Panc1 (cell line): ENCODE results near the gene VWA7. TPM values are rescaled to one million over a fixed set of nuclear protein-coding genes. Genes with fewer than 3 reads are reported as not detected.

ENCODE experiments used
- ATAC-seq: fragments of 200-7000 bp; cut with Tn5 transposase; 2 replicates; pipeline ENCODE4 v1.9.1; 2020; ENCODE audit warnings: mild to moderate bottlenecking, moderate library complexity
- BruUV-seq: library from RNA; stranded (reverse); fragments of 400-500 nt; replicated peaks from 2 replicates; lab custom pipeline; 2021; lab: Mats Ljungman, UMichigan
- CTCF ChIA-PET: fragments of 300-600 bp; sonication (Branson Sonifier 250); formaldehyde crosslinking; loops from one replicate; lab custom pipeline; 2022; ENCODE audit warnings: antibody characterized with exemption; lab: Charles Lee
- POLR2A ChIA-PET: fragments of 300-600 bp; sonication (Branson Sonifier 250); formaldehyde crosslinking; loops from one replicate; lab custom pipeline; 2022; ENCODE audit warnings: antibody characterized with exemption; lab: Charles Lee
- DNase-seq: peaks from one replicate; pipeline ENCODE4 v3.0.0-alpha.2; 2010; ENCODE audit warnings: low read depth, low spot score
- H3K27ac ChIP-seq: 2 replicates; pipeline ENCODE4 v1.5.1; 2011; ENCODE audit warnings: mild to moderate bottlenecking, low read length, inconsistent platforms
- H3K27me3 ChIP-seq: fragments of 200-500 bp; sonication (Bioruptor generic); 2 replicates; pipeline ENCODE4 v1.6.0; 2014; ENCODE audit warnings: low read length, inconsistent platforms; ENCODE audit not compliant: control insufficient read depth, insufficient read depth
- H3K36me3 ChIP-seq: fragments of 200-500 bp; sonication (Bioruptor generic); 2 replicates; pipeline ENCODE4 v1.5.1; 2014; ENCODE audit warnings: inconsistent platforms, mild to moderate bottlenecking, low read length, moderate library complexity; ENCODE audit not compliant: control insufficient read depth, insufficient read depth
- H3K4me1 ChIP-seq: 2 replicates; pipeline ENCODE4 v1.5.1; 2011; ENCODE audit warnings: inconsistent platforms, mild to moderate bottlenecking, low read length, moderate library complexity; ENCODE audit not compliant: control insufficient read depth, insufficient read depth
- H3K4me3 ChIP-seq, 2 experiments: 2 replicates each; pipeline ENCODE4 v1.5.1; 2011 to 2012; ENCODE audit warnings: low read depth in 2 of 2, low read length in 2 of 2, mild to moderate bottlenecking in 2 of 2, inconsistent platforms in 1 of 2, moderate library complexity in 1 of 2
- H3K9me3 ChIP-seq: fragments of 200-500 bp; sonication (Bioruptor generic); 2 replicates; pipeline ENCODE4 v1.5.1; 2014; ENCODE audit warnings: low read depth, mild to moderate bottlenecking, inconsistent platforms, low read length, moderate library complexity; ENCODE audit not compliant: control insufficient read depth, insufficient read depth
- POLR2AphosphoS5 ChIP-seq: IDR thresholded peaks from 2 replicates; pipeline ENCODE4 v1.6.1; 2012; ENCODE audit warnings: mild to moderate bottlenecking, low read depth, low read length, moderate library complexity
- SIN3A ChIP-seq: IDR thresholded peaks from 2 replicates; pipeline ENCODE4 v1.6.1; 2012; ENCODE audit warnings: low read depth, mild to moderate bottlenecking, low read length, moderate library complexity, borderline replicate concordance; ENCODE audit not compliant: insufficient read depth
- TCF7L2 ChIP-seq: IDR thresholded peaks from 2 replicates; pipeline ENCODE4 v1.6.1; 2011; ENCODE audit warnings: mild to moderate bottlenecking, low read depth, low read length, inconsistent platforms
- in situ Hi-C: cut with HindIII; loops from 2 replicates; pipeline ENCODE4 v1.10.0; 2016; ENCODE audit warnings: low sequenced_read_pairs, low pct_unique_long_range_greater_than_20kb
- intact Hi-C: fragments of 100-400 bp; cut with micrococcal nuclease; formaldehyde crosslinking; loops from one replicate; pipeline ENCODE4 v1.10.0; 2022; ENCODE audit not compliant: unreplicated experiment
- total RNA-seq: library from RNA; stranded (reverse); gene quantifications from one replicate; pipeline ENCODE4 v1.2.1, GENCODE V29; 2021; ENCODE audit not compliant: unreplicated experiment
- TF ChIP-seq, protein P1 (sequence below): fragments of 450-650 bp; IDR thresholded peaks from 2 replicates; pipeline ENCODE4 v1.5.1; 2017; ENCODE audit warnings: mild to moderate bottlenecking
- TF ChIP-seq, protein P2 (sequence below), 2 experiments: IDR thresholded peaks; 2 replicates each; pipeline ENCODE4 v1.6.1; 2011 to 2012; ENCODE audit warnings: low read depth in 2 of 2, control low read depth in 1 of 2, low read length in 1 of 2, mild to moderate bottlenecking in 1 of 2, moderate library complexity in 1 of 2; ENCODE audit not compliant: insufficient read depth in 1 of 2

VWA7 gene
- total RNA-seq, 1 experiment from 2014 or later = 4.3 TPM

DNA sequence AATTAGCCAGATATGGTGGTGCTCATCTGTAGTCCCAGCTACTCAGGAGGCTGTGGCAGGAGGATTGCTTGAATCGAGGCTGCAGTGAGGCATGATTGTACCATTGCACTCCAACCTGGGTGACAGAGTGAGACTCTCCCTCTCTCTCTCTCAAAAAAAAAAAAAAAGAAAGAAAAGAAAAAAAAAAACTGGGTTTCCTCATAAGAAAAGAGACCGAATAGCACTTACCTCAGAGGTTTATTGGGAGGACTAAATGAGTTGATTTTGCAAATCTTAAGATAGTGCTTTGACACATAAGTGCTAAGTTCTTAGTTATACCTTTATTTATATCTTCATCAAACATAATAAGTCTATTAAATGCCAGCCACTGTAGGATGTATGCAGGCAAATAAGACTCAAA lies 6.3 kb downstream of the VWA7 start:
- H3K27ac ChIP-seq = no peak overlapping the region
- TF ChIP-seq, protein P1, sequence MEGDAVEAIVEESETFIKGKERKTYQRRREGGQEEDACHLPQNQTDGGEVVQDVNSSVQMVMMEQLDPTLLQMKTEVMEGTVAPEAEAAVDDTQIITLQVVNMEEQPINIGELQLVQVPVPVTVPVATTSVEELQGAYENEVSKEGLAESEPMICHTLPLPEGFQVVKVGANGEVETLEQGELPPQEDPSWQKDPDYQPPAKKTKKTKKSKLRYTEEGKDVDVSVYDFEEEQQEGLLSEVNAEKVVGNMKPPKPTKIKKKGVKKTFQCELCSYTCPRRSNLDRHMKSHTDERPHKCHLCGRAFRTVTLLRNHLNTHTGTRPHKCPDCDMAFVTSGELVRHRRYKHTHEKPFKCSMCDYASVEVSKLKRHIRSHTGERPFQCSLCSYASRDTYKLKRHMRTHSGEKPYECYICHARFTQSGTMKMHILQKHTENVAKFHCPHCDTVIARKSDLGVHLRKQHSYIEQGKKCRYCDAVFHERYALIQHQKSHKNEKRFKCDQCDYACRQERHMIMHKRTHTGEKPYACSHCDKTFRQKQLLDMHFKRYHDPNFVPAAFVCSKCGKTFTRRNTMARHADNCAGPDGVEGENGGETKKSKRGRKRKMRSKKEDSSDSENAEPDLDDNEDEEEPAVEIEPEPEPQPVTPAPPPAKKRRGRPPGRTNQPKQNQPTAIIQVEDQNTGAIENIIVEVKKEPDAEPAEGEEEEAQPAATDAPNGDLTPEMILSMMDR = no peak
- TF ChIP-seq TCF7L2 (no peak), SIN3A (no peak), POLR2AphosphoS5 (no peak)
- TF ChIP-seq, protein P2, sequence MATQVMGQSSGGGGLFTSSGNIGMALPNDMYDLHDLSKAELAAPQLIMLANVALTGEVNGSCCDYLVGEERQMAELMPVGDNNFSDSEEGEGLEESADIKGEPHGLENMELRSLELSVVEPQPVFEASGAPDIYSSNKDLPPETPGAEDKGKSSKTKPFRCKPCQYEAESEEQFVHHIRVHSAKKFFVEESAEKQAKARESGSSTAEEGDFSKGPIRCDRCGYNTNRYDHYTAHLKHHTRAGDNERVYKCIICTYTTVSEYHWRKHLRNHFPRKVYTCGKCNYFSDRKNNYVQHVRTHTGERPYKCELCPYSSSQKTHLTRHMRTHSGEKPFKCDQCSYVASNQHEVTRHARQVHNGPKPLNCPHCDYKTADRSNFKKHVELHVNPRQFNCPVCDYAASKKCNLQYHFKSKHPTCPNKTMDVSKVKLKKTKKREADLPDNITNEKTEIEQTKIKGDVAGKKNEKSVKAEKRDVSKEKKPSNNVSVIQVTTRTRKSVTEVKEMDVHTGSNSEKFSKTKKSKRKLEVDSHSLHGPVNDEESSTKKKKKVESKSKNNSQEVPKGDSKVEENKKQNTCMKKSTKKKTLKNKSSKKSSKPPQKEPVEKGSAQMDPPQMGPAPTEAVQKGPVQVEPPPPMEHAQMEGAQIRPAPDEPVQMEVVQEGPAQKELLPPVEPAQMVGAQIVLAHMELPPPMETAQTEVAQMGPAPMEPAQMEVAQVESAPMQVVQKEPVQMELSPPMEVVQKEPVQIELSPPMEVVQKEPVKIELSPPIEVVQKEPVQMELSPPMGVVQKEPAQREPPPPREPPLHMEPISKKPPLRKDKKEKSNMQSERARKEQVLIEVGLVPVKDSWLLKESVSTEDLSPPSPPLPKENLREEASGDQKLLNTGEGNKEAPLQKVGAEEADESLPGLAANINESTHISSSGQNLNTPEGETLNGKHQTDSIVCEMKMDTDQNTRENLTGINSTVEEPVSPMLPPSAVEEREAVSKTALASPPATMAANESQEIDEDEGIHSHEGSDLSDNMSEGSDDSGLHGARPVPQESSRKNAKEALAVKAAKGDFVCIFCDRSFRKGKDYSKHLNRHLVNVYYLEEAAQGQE (IDR thresholded peaks at IDR 0.05; ENCODE audit: insufficient read depth in 1 of 2, low read depth in 2 of 2, low read length in 1 of 2) = no peak
- ChIA-PET POLR2A (no interaction called here), CTCF (no interaction called here)
- H3K36me3 ChIP-seq = no peaks in the 10 kb centered on the region
- H3K9me3 ChIP-seq = no peaks in the 10 kb centered on the region
- ATAC-seq (no peak), DNase-seq (no peak)
- H3K4me1 ChIP-seq = peaks cover 9% of the 10 kb centered on the region
- no TSS peak for BruUV-seq
- intact Hi-C loops = loop anchor here (5.0 to 10.0 kb wide), 2 partner anchors 54 to 89 kb away; partner anchors contain the start of genes HSPA1B and LY6G5C
- H3K27me3 ChIP-seq = no peaks in the 10 kb centered on the region
- no peak overlapping the region for H3K4me3 ChIP-seq
- in situ Hi-C loops = no loop called here

DNA sequence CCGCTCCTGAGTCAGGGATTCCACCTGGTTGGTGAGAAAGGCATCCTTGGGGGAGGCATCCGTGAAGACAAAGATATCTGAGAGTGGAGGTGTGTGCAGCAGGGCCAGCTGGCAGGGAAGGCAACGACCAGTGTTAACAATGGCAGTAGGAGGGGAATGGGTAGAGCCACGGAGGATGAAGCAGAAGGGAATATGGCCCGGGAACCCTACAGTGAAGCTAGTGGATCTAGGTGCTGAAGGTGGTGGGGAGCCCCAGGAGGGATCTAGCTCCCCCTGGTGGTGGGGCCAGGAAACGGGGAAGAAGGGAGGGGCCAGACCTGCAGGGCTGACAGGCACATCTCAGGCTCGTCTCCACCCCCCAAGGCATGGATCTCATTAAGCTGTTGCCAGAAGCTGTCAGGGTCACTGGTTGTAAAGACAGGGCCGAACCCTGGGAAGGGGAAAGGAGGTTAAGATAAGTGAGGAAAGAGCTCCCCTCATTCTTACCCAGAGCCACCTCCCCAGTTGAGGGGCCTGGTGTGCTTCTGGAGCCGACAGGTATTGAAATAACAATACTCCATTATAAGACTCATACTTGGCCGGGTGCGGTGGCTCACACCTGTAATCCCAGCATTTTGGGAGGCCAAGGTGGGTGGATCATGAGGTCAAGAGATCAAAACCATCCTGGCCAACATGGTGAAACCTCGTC lies 7.3 kb downstream of the VWA7 start:
- ChIA-PET CTCF (interaction anchor here (0.6 to 1.4 kb wide), 7 partner anchors 31 to 223 kb away, joined by 3 to 7 read pairs (median 3); partner anchors contain the start of gene ATP6V1G2), POLR2A (interaction anchor here (0.9 kb wide), 1 partner anchor 283 kb away, joined by 5 read pairs; no protein-coding TSS in a partner anchor)
- TF ChIP-seq, protein P1 = peak; percentile 94
- TF ChIP-seq POLR2AphosphoS5 = no peak
- no peak for TF ChIP-seq TCF7L2
- BruUV-seq = no TSS peak
- H3K9me3 ChIP-seq = no peaks in the 10 kb centered on the region
- no peak overlapping the region for H3K27ac ChIP-seq
- H3K27me3 ChIP-seq = no peaks in the 10 kb centered on the region
- intact Hi-C loops (loop anchor here (5.0 to 10.0 kb wide), 2 partner anchors 55 to 88 kb away; partner anchors contain the start of genes HSPA1B and LY6G5C), in situ Hi-C loops (no loop called here)
- ATAC-seq (peak; percentile 82), DNase-seq (no peak)
- no peaks in the 10 kb centered on the region for H3K36me3 ChIP-seq
- no peaks in the 10 kb centered on the region for H3K4me1 ChIP-seq
- H3K4me3 ChIP-seq = no peak overlapping the region
